PC-3 (cell line): ENCODE data around the gene PTCD2.

Experiments used
- CTCF ChIP-seq: fragments of 300-600 bp; sonication (generic); conservative IDR thresholded peaks from 2 replicates; pipeline ENCODE4 v1.5.1; 2017; ENCODE audit warnings: antibody characterized with exemption, low read depth, mild to moderate bottlenecking, low read length
- EZH2 ChIP-seq: fragments of 300-600 bp; sonication (generic); IDR thresholded peaks from one replicate; pipeline ENCODE4 v1.6.1; 2017; ENCODE audit warnings: antibody characterized with exemption, mild to moderate bottlenecking, low read length; ENCODE audit not compliant: unreplicated experiment

DNA sequence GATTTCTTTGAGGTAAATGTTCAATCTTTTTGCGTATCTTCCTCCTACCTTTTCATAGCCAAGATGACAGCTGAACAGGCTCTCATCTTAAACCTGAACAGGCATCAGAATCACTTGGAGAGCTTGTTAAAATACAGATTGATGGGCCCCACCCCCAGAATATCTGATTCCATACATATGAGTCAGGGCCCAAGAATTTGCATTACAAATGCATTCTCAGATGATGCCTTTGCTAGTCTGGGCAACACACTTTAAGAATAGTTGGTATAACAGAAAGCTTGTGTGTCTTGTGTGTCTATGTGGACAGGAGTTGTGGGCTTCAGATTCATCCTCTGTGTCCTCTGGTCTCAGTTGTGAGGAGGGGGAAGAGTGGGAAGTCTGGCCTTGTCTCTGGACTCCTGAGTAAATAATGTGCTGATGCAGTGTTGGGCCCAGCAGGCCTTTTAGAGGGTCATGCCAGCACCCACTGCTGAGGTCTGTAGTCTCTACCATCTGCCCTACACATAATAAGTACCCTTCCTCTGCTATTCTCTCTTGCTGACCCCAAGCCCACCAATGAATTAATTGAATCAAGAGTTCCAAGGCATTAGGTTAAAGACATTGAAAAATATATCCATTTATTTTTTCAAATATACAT is 43.1 kb downstream of the PTCD2 start:
- TF ChIP-seq CTCF = no peak
- no peak for TF ChIP-seq EZH2
